Thoracic aorta (tissue), 2 donors: ENCODE results near the gene FAM184B. TPM values are rescaled to one million over a fixed set of nuclear protein-coding genes. Genes with fewer than 3 reads are reported as not detected.

Experiments used
- ATAC-seq: fragments of 150-250 bp; one replicate; pipeline ENCODE4 v1.8.0; 2017; ENCODE audit warnings: low read depth; ENCODE audit not compliant: insufficient number of reproducible peaks, low FRiP score
- DNase-seq: peaks from one replicate; pipeline ENCODE4 v3.0.0-alpha.2; 2020; ENCODE audit warnings: low spot score
- H3K27ac ChIP-seq, 2 donors: fragments of 200-600 bp; sonication (generic); 1 replicate in 1 of 2; 2 replicates in 1 of 2; pipeline ENCODE4 v1.5.1; 2016; ENCODE audit warnings: mild to moderate bottlenecking in 2 of 2, moderate library complexity in 2 of 2
- H3K27me3 ChIP-seq: fragments of 200-600 bp; sonication (generic); replicated peaks from 2 replicates; pipeline ENCODE4 v1.6.0; 2016; ENCODE audit warnings: mild to moderate bottlenecking; ENCODE audit not compliant: insufficient read depth
- H3K36me3 ChIP-seq: fragments of 200-600 bp; sonication (generic); one replicate; pipeline ENCODE4 v1.5.1; 2016
- H3K4me1 ChIP-seq, 2 donors: fragments of 200-600 bp; sonication (generic); 1 replicate in 1 of 2; 2 replicates in 1 of 2; pipeline versions ENCODE4 v1.5.1 to v1.6.0; 2016; ENCODE audit warnings: low read depth in 2 of 2, mild to moderate bottlenecking in 1 of 2; ENCODE audit not compliant: control insufficient read depth in 1 of 2
- H3K4me3 ChIP-seq: fragments of 200-600 bp; sonication (generic); 2 replicates; pipeline ENCODE4 v1.5.1; 2016; ENCODE audit warnings: mild to moderate bottlenecking
- H3K9me3 ChIP-seq: fragments of 200-600 bp; sonication (generic); 2 replicates; pipeline ENCODE4 v1.5.1; 2016
- CTCF ChIP-seq: fragments of 200-600 bp; sonication (generic); IDR thresholded peaks from one replicate; pipeline ENCODE4 v1.5.1; 2019; ENCODE audit warnings: antibody characterized with exemption
- total RNA-seq, 2 donors: library from RNA; depleted of rRNA; stranded (reverse); fragments of >200 nt; gene quantifications; one replicate each; pipeline versions ENCODE4 v1.1.0 to v1.2.3, GENCODE V29; 2016

Gene FAM184B
- total RNA-seq, 2 donors from 2014 or later: not detected

- no peak for TF ChIP-seq CTCF
- H3K36me3 ChIP-seq: peaks cover 36% of the 10 kb centered on the region
- no peak for ATAC-seq
- H3K27me3 ChIP-seq: no peaks in the 10 kb centered on the region
- no peak for DNase-seq
- no peak overlapping the region for H3K27ac ChIP-seq
- no peaks in the 10 kb centered on the region for H3K9me3 ChIP-seq
- no peaks in the 10 kb centered on the region for H3K4me1 ChIP-seq
- no peak overlapping the region for H3K4me3 ChIP-seq
Measured at GRCh38 chr4:17635056-17635455, 146.4 kb downstream of the FAM184B start.

GRCh38 chr4:17633600-17633999 lies 147.8 kb downstream of the FAM184B start:
- Histone ChIP-seq H3K4me1 (no peaks in the 10 kb centered on the region), H3K4me3 (no peak overlapping the region), H3K36me3 (peaks cover 46% of the 10 kb centered on the region), H3K9me3 (no peaks in the 10 kb centered on the region), H3K27me3 (no peaks in the 10 kb centered on the region), H3K27ac (no peak overlapping the region)
- no peak for TF ChIP-seq CTCF
- DNase-seq (no peak), ATAC-seq (no peak)

GRCh38 chr4:17630228-17630627 lies 151.2 kb downstream of the FAM184B start:
- Histone ChIP-seq H3K4me1 (no peaks in the 10 kb centered on the region), H3K4me3 (no peak overlapping the region), H3K27ac (no peak overlapping the region), H3K27me3 (no peaks in the 10 kb centered on the region), H3K36me3 (peaks cover 78% of the 10 kb centered on the region), H3K9me3 (no peaks in the 10 kb centered on the region)
- ATAC-seq: no peak
- no peak for TF ChIP-seq CTCF
- no peak for DNase-seq

- Histone ChIP-seq H3K4me1 (peaks cover 0 to under 1% of the 10 kb centered on the region in 2 donors), H3K36me3 (peaks cover 94% of the 10 kb centered on the region), H3K9me3 (no peaks in the 10 kb centered on the region), H3K27me3 (no peaks in the 10 kb centered on the region), H3K27ac (no peak overlapping the region), H3K4me3 (no peak overlapping the region)
- ATAC-seq: no peak
- no peak for TF ChIP-seq CTCF
- no peak for DNase-seq
Measured at GRCh38 chr4:17624821-17625220, 156.6 kb downstream of the FAM184B start.

- ATAC-seq: no peak
- Histone ChIP-seq H3K27ac (no peak overlapping the region), H3K9me3 (no peaks in the 10 kb centered on the region), H3K4me3 (no peak overlapping the region), H3K4me1 (peaks cover 3 to 13% of the 10 kb centered on the region in 2 donors), H3K27me3 (no peaks in the 10 kb centered on the region), H3K36me3 (peaks cover 84% of the 10 kb centered on the region)
- TF ChIP-seq CTCF: no peak
- DNase-seq: no peak
Measured at GRCh38 chr4:17623451-17624001, 157.9 kb downstream of the FAM184B start.
